ENCODE data around the gene TSPAN9. TPM values are rescaled to one million over a fixed set of nuclear protein-coding genes. Genes with fewer than 3 reads are reported as not detected.

The TSPAN9 gene, protein sequence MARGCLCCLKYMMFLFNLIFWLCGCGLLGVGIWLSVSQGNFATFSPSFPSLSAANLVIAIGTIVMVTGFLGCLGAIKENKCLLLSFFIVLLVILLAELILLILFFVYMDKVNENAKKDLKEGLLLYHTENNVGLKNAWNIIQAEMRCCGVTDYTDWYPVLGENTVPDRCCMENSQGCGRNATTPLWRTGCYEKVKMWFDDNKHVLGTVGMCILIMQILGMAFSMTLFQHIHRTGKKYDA
- total RNA-seq, result 43.7 TPM

DNA sequence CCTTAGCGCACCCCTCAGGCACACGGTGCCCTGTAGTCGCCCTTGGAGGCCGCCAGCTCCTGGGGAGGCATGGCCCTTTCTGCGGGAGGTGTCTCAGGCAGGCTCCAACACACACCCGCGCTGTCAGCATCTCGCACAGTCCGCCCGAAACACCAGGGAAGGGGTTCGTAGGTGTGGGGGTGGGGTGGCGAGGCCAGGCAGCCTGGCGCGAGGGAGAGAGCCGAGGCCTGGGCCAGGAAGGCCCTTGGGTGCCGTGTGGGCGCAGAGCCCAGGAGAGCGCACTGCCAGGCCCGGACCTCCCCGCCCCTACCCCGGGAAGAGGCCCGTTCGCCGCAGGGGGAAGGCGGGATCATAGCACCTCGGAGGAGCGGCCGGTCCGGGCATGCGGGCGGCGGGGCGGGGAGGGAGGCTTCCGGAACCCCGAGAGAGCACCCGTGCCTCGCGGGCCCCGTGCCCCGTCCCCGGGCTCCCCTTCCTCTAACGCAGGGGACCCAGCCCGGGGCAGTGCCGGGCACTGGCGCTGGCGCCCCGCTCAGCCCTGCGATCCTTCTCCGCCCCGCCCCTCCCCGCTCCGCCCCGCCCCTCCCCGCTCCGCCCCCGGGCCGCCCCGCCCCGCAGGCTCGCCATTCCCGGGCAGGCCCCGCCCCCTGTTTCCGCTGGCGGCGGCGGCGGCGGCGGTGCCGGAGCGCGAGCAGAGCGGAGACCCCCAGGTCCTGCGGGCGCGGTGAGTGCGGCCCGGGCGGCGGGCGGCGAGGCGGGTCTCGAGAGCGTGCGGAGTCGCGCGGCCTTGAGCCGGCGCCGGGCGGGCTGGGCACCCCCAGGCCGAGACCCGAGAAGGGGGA, at the start of gene TSPAN9:
TSPAN9 (plus strand) TSS at position 650 of the 842 bp plus-strand sequence. CDS start 123,815 bp downstream, outside the sequence.
- DNase-seq (ENCODE audit: low spot score) (peak; percentile 90), ATAC-seq (peak; percentile 90)

DNA sequence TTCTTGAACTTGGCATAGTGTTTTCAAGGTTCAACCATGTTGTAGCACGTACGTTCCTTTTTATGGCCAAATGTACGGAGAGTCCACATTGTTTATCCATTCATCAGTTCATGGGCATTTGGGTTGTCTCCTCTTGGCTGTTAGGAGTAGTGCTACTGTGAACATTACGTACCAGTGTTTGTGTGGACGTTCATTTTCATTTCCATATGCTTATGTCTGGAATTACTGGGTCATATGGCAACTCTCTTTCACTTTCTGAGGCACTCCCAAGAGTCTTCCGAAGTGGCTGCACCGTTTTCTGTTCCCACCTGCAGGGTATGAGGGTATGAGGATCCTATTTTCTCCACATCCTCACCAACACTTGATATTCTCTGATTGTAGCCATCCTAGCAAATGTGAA, 49.1 kb upstream of the TSPAN9 start:
- DNase-seq (ENCODE audit: low spot score) (no peak), ATAC-seq (no peak)

DNA sequence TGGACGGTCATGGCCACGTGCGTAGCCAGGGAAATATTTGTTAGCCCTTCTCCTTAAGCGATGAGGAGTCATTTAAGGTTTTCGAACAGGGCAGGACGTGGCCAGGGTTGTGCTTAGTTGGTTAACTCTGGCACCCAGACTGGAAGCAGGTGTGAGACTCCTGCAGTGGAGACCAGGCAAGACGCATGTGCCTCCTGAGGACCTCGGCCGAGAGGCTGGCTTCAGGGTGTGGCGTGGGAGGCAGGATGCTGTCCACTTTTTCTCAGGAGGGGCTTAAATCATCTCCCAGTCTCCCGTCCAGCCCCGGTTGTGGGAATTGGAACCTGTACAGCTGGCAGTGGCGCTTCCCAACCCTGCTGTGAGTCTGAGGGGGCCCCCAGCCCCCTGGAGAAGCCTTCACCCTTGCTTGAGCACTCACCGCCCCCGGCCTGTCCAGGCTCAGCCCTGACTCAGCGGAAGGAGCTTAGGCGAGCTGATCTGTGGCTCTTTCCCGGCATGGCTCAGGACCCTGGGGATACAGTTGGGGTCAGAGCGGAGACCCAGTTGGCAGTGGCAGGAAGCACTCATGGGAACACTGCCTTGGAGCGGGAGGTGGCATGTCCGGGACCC, 46.3 kb upstream of the TSPAN9 start:
- no peak for ATAC-seq
- no peak for DNase-seq (ENCODE audit: low spot score)

DNA sequence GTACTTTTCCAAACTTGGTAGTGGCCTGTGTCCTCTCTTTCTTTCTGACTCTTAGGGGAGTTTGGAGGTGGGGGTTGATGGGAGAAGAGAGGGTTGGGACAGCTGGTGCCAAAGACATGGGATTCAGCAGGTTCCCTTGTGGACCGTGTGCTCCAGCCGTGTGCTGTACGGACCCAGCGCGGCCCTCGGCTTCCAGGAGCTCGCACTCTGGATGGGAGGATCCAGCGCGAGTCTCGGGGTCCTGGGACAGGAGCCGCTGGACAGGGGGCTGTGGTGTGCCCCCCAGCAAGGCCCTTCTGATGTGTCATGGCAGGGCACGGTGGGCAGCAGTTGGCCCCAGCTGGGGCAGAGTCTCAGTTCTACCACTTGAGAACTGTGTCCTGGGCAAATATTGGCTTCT, 45.0 kb upstream of the TSPAN9 start:
- DNase-seq (ENCODE audit: low spot score) (no peak), ATAC-seq (no peak)

DNA sequence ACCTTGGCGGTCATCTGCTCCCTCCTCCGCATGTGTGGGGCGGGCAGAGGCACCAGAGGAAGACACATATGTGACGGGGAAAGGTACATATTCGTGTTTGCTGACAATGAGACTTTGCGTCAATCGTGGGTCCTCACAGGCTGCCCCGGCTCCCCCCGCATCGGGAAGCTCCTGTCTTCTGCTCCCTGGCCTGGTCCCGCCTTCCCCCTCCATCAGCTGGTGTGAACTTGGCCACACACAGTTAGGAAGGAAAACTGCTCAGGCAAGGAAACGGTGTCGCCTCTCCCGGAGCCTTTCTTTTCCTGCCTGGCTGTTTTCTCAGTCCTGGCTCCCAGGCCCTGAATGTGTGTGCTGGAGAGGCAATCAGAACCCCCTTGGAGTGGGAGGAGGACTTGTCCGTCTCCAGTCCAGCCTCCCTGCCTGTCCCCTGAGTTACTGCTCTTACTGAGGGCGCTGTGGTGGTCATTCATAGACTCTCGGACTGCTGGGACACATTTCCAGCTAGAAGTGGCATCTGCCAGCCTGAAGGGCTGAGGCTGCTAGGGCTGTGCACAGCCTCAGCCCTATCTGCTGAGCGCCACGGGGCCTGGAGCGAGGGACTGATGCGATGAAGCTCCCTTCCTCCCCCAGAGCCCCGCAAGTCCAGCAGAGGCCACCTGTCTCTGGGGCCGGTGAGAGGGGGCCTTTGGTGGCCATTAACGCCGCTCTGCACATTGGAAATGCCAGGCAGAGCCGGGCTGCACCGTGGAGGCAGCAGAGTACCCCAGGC, 44.2 kb upstream of the TSPAN9 start:
- ATAC-seq, result peak; percentile 50
- no peak for DNase-seq (ENCODE audit: low spot score)

DNA sequence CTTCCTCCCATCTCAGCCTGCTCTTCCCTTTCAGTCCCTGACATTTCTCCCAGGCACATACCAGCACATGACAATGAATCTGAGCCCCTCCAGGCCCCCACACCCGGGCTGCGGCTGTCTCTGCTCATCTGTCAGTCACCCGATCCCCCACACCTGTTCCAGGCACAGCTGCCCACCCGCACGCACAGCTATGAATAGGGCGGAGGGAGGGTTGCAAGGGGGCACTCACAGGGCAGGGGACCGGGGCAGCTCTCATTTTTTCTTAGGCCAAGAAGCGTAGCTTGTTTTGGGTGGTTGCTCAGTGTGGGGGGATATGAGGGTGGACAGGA, 43.7 kb upstream of the TSPAN9 start:
- ATAC-seq (no peak), DNase-seq (ENCODE audit: low spot score) (no peak)

DNA sequence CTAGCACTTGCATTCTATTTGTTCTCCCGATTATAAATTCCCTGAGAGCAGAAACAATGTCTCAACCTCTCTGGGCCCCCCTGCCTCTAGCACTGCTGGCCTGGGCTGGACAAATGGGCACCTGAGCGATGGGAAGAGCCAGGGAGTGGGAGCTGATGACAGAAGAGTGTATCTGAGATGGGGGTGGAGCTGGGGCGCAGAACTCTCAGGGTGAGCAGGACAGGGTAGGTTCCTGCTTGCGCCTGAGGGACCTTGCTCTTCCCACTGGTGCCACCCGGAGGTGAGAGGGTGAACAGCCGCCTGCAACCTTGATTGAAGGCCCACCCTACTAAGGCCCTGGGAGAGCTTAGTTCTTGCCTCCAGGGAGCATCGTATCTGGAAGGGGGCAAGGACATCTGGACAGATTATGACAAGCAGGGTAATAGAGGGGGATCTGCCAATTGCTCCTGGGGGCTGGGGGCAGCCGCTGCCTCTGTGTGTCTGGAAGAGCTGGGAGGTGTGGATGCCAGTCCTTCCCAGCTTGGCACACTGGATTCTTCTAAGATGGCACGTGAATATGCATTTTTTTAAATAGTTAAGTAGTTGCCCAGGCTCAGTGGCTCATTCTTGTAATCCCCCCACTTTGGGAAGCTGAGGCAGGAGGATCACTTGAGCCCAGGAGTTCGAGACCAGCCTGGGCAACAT, 43.0 kb upstream of the TSPAN9 start:
- DNase-seq (ENCODE audit: low spot score) (peak; percentile 56), ATAC-seq (peak; percentile 82)

DNA sequence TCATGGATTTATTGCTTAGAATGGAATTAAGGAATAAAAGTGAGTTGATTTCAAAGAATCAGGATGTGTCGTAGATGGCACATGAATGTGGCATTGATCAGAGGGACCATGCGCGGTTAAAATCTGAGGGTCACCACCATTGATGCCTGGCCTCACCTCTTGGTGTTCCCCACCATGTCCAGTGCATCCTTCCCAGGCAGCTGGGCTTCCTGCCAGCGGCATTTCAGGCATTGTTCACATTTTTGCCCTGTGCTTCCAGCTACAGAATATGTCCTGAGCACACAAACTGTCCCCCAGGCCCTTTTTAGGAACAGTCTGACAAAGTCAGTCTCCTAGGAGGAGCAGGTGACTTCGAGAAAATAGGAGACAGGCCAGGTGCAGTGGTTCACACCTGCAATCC, 42.0 kb upstream of the TSPAN9 start:
- DNase-seq (ENCODE audit: low spot score) (no peak), ATAC-seq (no peak)

DNA sequence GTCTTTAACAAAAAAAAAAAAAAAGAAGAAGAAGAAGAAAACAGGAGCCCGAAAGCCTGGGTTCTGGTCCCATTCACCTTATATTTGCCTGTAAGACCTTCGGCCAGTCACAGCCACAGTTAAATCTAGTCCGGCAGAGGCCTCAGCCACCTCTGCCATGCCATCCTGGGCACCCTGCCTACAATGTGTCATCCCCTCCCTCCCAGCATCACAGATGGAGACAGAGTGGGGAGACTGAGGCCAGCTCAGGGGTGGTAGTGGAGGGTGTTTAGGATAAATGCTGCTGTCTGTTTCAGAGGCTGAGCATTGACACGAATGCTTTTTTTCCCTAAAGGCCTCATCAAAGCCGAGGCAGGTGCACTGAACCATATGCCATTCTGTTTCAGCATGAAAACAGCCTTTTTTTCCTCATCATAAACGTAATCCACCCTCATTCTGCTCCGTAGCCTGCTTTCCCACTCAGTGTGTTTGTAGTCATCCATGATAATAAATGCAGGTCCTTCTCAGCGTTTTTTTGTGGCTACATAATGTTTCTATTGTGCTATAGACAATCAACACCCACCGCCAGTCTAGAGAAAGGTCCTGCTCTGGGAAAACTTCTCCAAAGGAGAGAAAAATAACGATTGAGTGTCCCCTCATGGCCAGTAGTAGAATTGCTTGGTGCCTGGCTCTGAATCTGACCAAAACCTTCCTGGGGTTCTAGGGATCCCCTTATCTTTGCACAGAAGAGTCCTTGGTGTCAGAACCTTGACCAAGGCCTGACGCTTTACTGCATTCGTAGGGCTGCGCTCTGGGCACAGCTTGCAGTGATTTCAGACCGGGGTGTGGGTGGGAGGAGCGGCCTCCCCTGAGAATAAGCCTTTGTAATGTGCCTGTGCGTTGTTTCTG, 41.1 kb upstream of the TSPAN9 start:
- ATAC-seq (no peak), DNase-seq (ENCODE audit: low spot score) (no peak)

DNA sequence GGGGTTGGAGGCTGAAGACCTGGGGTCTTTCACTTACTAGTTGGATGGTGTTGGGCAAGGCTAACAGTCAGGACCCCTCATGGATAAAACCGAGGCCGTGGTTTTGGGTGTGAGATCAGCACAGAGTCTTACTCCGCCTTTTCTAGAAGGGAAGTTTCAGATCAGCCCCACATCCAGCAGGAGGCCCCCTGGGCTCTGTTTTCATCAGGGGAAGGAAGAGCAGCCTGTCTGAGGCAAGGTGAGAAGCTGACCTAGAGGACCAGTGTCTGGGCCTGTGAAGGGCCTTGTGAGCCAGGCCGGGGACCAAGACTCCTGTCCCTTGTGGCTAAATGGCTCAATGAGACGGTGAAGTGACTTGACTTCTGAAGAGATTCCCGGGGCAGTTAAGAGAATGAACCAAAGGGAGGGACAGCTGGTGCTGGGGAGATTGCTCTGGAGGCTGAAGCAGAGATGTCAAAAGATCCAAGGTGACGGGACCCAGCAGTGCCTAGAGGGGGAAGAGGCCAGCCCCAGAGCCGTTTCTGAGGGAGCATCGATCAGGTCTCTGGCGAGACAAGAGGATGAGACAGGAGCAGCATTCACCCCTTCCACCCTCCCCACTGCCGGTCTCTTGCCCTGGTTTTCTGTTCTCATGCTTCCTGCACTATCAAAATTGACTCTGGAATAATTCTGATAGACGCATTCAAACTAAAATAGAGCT, 40.1 kb upstream of the TSPAN9 start:
- no peak for ATAC-seq
- no peak for DNase-seq (ENCODE audit: low spot score)

DNA sequence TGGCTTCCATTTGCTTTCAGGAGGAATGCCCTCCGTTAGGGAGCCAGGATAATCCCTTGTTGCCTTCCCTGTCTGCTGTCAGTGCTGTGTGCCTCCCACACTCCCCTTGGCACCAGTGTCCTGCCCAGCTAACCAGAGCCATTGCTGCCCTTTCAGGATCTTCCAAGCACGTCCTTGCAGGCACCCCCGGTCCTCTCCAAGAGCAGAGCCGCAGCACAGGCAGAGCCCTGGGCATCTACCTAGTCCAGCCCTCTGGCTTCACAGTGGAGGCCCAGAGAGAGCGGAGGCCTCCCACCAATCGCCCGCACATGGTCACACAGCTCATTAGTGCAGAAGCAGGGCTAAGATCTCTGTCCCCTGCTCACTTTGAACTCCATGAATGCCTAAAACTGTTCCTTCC, 39.0 kb upstream of the TSPAN9 start:
- DNase-seq (ENCODE audit: low spot score), result no peak
- no peak for ATAC-seq

DNA sequence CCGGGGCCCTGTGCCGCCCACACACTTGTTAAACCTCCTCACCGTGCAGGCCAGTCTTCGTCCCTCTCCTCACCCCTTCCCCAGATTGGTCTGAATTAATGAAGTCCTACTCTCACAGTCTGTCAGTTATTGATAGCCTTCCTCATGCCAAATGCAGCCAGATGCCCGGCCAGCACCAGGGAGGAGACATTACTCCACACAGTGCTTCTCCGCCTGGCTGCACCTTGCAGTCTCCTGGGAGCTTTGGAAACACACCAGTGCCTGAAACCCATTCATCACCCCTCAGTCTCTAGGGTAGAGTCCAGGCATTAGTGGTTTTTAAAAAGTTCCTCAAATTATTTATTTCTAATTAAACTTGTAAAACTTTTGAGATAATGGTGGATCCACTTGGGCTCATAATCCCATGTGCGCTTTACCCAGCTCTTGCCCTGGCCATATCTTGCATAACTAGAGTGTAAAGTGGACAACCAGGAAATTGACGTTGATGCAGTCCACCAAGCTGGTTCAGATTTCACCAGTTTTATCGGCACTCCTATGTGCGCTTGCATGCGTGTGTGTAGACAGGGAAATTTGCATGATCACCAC, 38.2 kb upstream of the TSPAN9 start:
- DNase-seq (ENCODE audit: low spot score) (no peak), ATAC-seq (no peak)

DNA sequence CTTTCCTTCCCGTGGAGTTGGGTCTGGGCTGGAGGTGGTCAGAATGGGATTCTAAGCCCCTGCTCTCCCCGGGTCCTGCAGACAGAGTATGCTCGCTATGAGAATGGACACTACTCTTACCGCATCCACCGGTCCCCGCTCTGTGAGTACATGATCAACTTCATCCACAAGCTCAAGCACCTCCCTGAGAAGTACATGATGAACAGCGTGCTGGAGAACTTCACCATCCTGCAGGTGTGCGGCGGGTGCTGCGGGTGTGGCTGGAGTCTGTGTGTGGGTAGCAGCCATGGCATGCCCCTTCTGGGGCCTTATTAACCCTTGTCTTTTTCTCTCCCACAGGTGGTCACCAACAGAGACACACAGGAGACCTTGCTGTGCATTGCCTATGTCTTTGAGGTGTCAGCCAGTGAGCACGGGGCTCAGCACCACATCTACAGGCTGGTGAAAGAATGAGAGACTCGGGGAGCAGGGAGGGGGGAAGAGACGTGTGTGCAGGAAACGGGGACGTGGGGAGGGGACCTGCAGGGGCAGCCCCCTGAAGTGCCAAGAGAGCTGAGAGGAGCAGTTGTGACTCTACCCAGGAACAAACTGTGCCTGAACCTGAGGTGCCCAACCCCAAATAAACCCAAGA, 37.0 kb upstream of the TSPAN9 start:
- ATAC-seq (no peak), DNase-seq (ENCODE audit: low spot score) (no peak)

DNA sequence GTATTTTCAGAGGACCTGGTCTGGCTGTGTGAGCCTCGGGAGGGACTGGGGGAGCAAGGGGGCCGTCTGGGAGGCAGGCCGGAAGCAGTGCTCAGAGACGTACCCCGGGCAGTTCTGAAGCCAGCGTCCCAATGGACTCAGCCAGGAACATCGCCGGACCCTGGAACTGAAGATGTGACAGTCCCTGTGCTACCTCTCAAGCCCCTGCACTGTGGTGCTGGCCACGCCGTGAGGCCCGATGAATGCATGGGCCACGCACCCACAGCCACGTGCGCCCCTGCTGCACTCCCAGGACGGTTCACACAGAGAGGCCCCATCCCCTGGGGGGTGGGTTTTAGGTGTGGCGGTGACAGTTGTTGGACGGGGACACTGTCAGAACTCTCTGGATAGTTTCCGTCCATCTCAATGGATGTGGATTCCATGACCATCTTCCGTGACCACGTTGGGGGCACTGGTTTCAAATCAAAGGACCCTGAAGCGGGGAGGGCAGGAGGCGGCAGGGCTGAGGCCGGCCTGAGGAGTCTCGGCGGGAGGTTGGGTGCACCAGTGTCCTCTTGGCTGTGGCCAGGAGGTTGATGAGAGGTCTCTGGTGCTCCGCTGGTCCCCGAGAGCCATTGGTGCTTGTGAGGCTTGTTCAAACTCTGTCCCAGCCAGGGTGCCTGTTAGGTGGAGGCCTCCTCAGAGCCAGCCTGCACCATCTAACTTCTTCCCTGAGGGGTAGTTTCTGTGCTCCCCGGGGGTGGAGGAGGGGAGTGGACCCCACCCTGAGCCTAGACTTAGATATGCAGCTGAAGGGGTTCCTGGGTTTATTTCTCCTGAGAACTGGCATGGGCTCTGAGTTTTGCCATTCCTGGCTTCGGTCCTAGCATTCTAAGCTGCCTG, 36.3 kb upstream of the TSPAN9 start:
- ATAC-seq (no peak), DNase-seq (ENCODE audit: low spot score) (no peak)

DNA sequence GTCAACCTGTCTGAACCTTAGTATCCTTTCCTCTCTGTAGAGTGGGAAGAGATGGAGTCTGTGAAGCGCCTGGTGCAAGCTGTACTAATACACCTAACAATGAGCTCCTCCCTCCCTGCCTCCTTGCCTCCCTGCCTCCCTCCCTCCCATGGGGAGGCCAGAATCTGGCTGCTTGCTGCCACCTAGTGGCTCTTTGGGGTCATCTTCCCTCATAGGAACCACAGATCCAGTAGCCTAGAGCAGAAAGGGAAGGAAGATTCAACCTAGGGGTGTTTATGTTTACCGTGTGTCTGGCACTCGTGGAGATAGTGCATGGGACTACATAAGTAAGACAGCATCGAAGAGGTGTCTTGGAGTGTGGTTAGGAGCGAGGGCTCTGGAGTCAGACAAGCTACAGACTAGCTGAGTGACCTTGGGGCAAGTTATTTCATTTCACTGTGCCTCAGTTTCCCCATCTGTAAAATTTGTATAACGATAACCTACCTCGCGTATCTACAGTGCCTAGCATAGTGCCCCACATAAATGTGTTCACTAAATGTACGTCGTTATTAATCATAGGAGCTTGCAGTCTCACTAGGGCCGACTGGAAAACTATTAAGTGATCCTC, 35.5 kb upstream of the TSPAN9 start:
- ATAC-seq, result peak; percentile 77
- DNase-seq (ENCODE audit: low spot score), result no peak

DNA sequence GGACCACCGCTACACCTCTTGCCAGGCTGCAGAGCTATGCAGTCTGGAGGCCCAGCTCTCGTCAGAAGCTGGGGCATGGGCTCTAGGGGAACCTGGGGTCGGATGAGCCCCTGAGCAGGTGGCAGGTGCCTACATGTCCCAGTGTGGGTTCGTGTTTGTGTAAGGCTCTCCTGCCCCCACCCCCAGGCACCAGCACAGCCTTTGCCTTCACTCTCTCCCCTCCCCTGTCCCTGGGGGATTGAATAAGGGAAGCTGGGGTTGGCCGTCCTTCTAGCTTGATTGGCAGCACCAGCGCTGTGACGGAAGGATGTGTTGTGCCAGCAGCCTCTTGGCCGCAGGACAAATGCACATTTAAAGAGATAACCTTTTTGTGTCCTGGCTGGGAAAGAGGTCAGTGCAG, 34.8 kb upstream of the TSPAN9 start:
- no peak for DNase-seq (ENCODE audit: low spot score)

DNA sequence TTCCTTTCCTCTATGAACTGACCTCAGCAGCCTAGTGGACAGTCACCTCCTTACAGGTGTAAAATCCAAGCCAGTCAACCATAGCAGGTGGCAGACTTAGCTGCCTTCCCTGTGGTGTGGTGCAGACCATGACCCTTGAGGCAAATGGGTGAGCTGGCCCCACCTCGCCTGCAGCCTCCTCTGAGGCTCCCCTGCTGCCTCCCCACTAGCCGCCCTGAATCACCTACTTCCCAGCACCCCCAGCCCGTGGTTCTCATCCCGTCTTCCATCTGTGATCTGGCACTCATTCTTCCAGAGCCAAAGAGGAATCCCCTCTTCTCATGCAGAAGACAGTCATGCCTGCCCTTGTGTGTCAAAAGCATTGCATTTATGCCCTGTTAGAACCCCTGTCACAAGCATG, 34.4 kb upstream of the TSPAN9 start:
- no peak for ATAC-seq
- DNase-seq (ENCODE audit: low spot score), result no peak

More for the DNA sequence above, 34.8 kb upstream of the TSPAN9 start:
- peak; percentile 70 for ATAC-seq
